ENCODE data around the gene SLC45A3. TPM values are rescaled to one million over a fixed set of nuclear protein-coding genes. Genes with fewer than 3 reads are reported as not detected.

The SLC45A3 gene
- total and polyA plus RNA-seq, 2 of the 8 experiments (the other 6 are each of a cell fraction or from before 2014, with no cell fraction given): 13.0 to 14.3 TPM

- FAIRE-seq (no peak), DNase-seq (ENCODE audit: low read depth in 1 of 2, low spot score in 2 of 2) (no peak)
- no peak overlapping the region for H2BK12ac ChIP-seq (ENCODE audit: low read depth, low read length)
- H3K18ac ChIP-seq (ENCODE audit: extremely low read depth, low read length): no peak overlapping the region
- no peak overlapping the region for H4K5ac ChIP-seq (ENCODE audit: insufficient read length, low read depth, low read length)
- no peak overlapping the region for H3K23ac ChIP-seq (ENCODE audit: insufficient read length)
- H3K14ac ChIP-seq (ENCODE audit: insufficient read length): no peak overlapping the region
- peaks cover 2% of the 10 kb centered on the region; the same call in 1 of the 2 replicates for H3K23me2 ChIP-seq (ENCODE audit: low read depth, low read length)
- 85% methylated on average over 1 of the region's 1 CpG; no CpG with 5 or more reads in 1 of the 2 experiments for WGBS, 2 experiments (ENCODE audit: extremely low coverage in 1 of 2, insufficient coverage in 1 of 2, insufficient read length in 1 of 2, insufficient replicate concordance in 2 of 2, low coverage in 1 of 2, low lambda C conversion rate in 2 of 2, missing lambda C conversion rate in 1 of 2)
- no peak overlapping the region for H2AK5ac ChIP-seq (ENCODE audit: low read depth, low read length)
- no peaks in the 10 kb centered on the region for H3K79me1 ChIP-seq (ENCODE audit: low read depth, low read length)
- H3K79me2 ChIP-seq (ENCODE audit: control insufficient read depth in 1 of 2, insufficient read depth in 2 of 2, low read length in 2 of 2): no peaks in the 10 kb centered on the region
- no peak overlapping the region for H3K9ac ChIP-seq (replicated peaks in 1 of 4; ENCODE audit: extremely low read depth in 1 of 4, low read depth in 3 of 4, low read length in 3 of 4)
- H2BK15ac ChIP-seq (ENCODE audit: low read length): no peak overlapping the region
- peaks cover 0 to 3% (median 0%) of the 10 kb centered on the region in 4 experiments; a peak in 2 of 7 replicates for H3K4me1 ChIP-seq (replicated peaks in 1 of 4; ENCODE audit: control insufficient read depth in 3 of 4, insufficient read depth in 4 of 4, low read length in 3 of 4)
- no peaks in the 10 kb centered on the region for H3K9me3 ChIP-seq (ENCODE audit: insufficient read depth in 2 of 2, low read depth in 1 of 2, low read length in 1 of 2)
- TF ChIP-seq TEAD4 (IDR thresholded peaks at IDR 0.05; ENCODE audit: low read depth, low read length): no peak
- TF ChIP-seq SIRT6 (IDR thresholded peaks at IDR 0.05; ENCODE audit: low read length): no peak
- no peak for TF ChIP-seq GABPA (IDR thresholded peaks at IDR 0.05; ENCODE audit: borderline replicate concordance, insufficient read depth, low read length)
- no peak for TF ChIP-seq BRCA1 (IDR thresholded peaks at IDR 0.05; ENCODE audit: low read depth, low read length)
- no peak for TF ChIP-seq BCL11A (IDR thresholded peaks at IDR 0.05; ENCODE audit: low read depth in 2 of 2, low read length in 2 of 2)
- no peak for TF ChIP-seq MAFK (IDR thresholded peaks at IDR 0.05; ENCODE audit: low read depth, low read length)
- TF ChIP-seq JUND (IDR thresholded peaks at IDR 0.05; ENCODE audit: low read length): no peak
- TF ChIP-seq POLR2A (IDR thresholded peaks at IDR 0.05; ENCODE audit: control extremely low read depth in 1 of 2, low read depth in 2 of 2, low read length in 2 of 2): no peak
- TF ChIP-seq SUZ12 (IDR thresholded peaks at IDR 0.05; ENCODE audit: low read length): no peak
- no peak for TF ChIP-seq POLR2AphosphoS5 (IDR thresholded peaks at IDR 0.05; ENCODE audit: low read depth, low read length)
- no peak overlapping the region for H3K27ac ChIP-seq (ENCODE audit: low read depth, low read length)
- no peak overlapping the region for H4K91ac ChIP-seq (replicated peaks; ENCODE audit: insufficient read length, low read length)
- H3K4me3 ChIP-seq (ENCODE audit: extremely low read depth in 1 of 4, insufficient read depth in 2 of 4, low read depth in 3 of 4, low read length in 4 of 4): no peak overlapping the region
- POLR2A ChIA-PET (ENCODE audit: partially characterized antibody): interaction anchor here (0.9 to 17.3 kb wide), 14 partner anchors 15 to 120 kb away, joined by 3 to 241 read pairs (median 4); partner anchors contain the start of genes ELK4 and SLC45A3
- no peaks in the 10 kb centered on the region for H3K27me3 ChIP-seq (replicated peaks in 1 of 4; ENCODE audit: control insufficient read depth in 3 of 4, extremely low read depth in 1 of 4, insufficient read depth in 3 of 4, low read length in 3 of 4)
- H3K4ac ChIP-seq (replicated peaks; ENCODE audit: insufficient read length, low read depth, low read length): no peak overlapping the region
- peaks cover 0 to 4% of the 10 kb centered on the region in 2 experiments for H4K20me1 ChIP-seq (replicated peaks in 1 of 2; ENCODE audit: control insufficient read depth in 1 of 2, insufficient read depth in 2 of 2, low read length in 2 of 2)
- H2BK5ac ChIP-seq (ENCODE audit: low read depth, low read length): no peak overlapping the region
- no peak overlapping the region for H2AFZ ChIP-seq (ENCODE audit: low read length)
- H2BK20ac ChIP-seq (ENCODE audit: low read length): no peak overlapping the region
- no peak overlapping the region for H3K4me2 ChIP-seq (ENCODE audit: insufficient read depth in 1 of 2, low read depth in 2 of 2, low read length in 2 of 2)
- peaks cover 0 to 11% (median 5%) of the 10 kb centered on the region in 4 experiments; a peak in 7 of 8 replicates for H3K36me3 ChIP-seq (ENCODE audit: control insufficient read depth in 2 of 4, insufficient read depth in 4 of 4, low read length in 3 of 4)
- no peak overlapping the region for H2BK120ac ChIP-seq (replicated peaks; ENCODE audit: low read depth, low read length)
- no peak overlapping the region for H4K8ac ChIP-seq (ENCODE audit: extremely low read depth, insufficient read depth, low read length)
- CTCF ChIA-PET (ENCODE audit: partially characterized antibody): interaction anchor here (0.6 to 16.4 kb wide), 28 partner anchors 9 to 865 kb away, joined by 3 to 856 read pairs (median 8); partner anchors contain the start of genes ELK4 and SLC45A3
- H3K56ac ChIP-seq (replicated peaks; ENCODE audit: insufficient read length, low read depth, low read length): no peak overlapping the region
Measured at GRCh38 chr1:205710201-205711062, 30.1 kb upstream of the SLC45A3 start.

Measured in H1 (cell line).